ENCODE measurements around the gene CIDEC.

- TF ChIP-seq CTCF (IDR thresholded peaks at IDR 0.05) (no peak), POLR2A (IDR thresholded peaks at IDR 0.05) (no peak)
Observed at GRCh38 chr3:9843715-9844438, 36.2 kb downstream of the CIDEC start, which contains the start of gene RPUSD3.
